B cell (primary cell): ENCODE data around the gene NOL4L. TPM values are rescaled to one million over a fixed set of nuclear protein-coding genes. Genes with fewer than 3 reads are reported as not detected.
A peak's percentile ranks its signal among the peaks of the same experiment; 100 is the strongest.

ENCODE experiments used
- ATAC-seq: fragments of 200-7000 bp; cut with Tn5 transposase; one replicate; pipeline ENCODE4 v1.10.0; 2021; ENCODE audit warnings: low read depth, mild to moderate bottlenecking, moderate number of reproducible peaks, moderate library complexity
- CTCF ChIA-PET: fragments of 350-600 bp; sonication (Branson Sonifier 250); formaldehyde crosslinking; loops from one replicate; lab custom pipeline; 2021; ENCODE audit warnings: antibody characterized with exemption, inconsistent platforms; lab: Charles Lee
- POLR2A ChIA-PET: fragments of 350-600 bp; sonication (Branson Sonifier 250); formaldehyde crosslinking; loops from one replicate; lab custom pipeline; 2021; ENCODE audit warnings: antibody characterized with exemption; lab: Charles Lee
- DNase-seq: peaks from one replicate; pipeline ENCODE4 v3.0.0; 2013
- H2AFZ ChIP-seq: 2 replicates; pipeline ENCODE4 v1.6.1; 2012; ENCODE audit warnings: mild to moderate bottlenecking, low read depth, low read length; ENCODE audit not compliant: insufficient read depth, poor library complexity, severe bottlenecking
- H3K27ac ChIP-seq, 2 donors: 1 replicate in 1 of 2; 2 replicates in 1 of 2; pipeline ENCODE4 v1.5.1; 2012 to 2013; ENCODE audit warnings: low read length in 2 of 2, mild to moderate bottlenecking in 2 of 2, moderate library complexity in 1 of 2
- H3K27me3 ChIP-seq, 4 experiments: fragments of 200-600 bp in 1 of 4; sonication (generic) in 1 of 4; replicated peaks in 1 of 4; 1 replicate in 2 of 4; 2 replicates in 2 of 4; pipeline versions ENCODE4 v1.6.1 to v1.7.0; 2013 to 2016; ENCODE audit warnings: low read length in 3 of 4, mild to moderate bottlenecking in 2 of 4, mixed read lengths in 1 of 4, moderate library complexity in 1 of 4; ENCODE audit not compliant: insufficient read depth in 4 of 4, control insufficient read depth in 3 of 4; ENCODE audit errors: control extremely low read depth in 1 of 4
- H3K36me3 ChIP-seq, 2 experiments: replicated peaks in 1 of 2; 1 replicate in 1 of 2; 2 replicates in 1 of 2; pipeline versions ENCODE4 v1.6.1 to v1.7.1; 2013; ENCODE audit warnings: low read length in 1 of 2; ENCODE audit not compliant: insufficient read depth in 2 of 2, control insufficient read depth in 1 of 2; ENCODE audit errors: control extremely low read depth in 1 of 2, extremely low read depth in 1 of 2
- H3K4me1 ChIP-seq, 2 donors: fragments of 200-600 bp in 1 of 2; sonication (generic) in 1 of 2; 1 replicate in 1 of 2; 2 replicates in 1 of 2; pipeline versions ENCODE4 v1.5.1 to v1.6.1; 2013 to 2017; ENCODE audit warnings: low read length in 2 of 2; ENCODE audit not compliant: control insufficient read depth in 2 of 2, insufficient read depth in 2 of 2
- H3K4me2 ChIP-seq: replicated peaks from 2 replicates; pipeline ENCODE3; 2012; ENCODE audit warnings: mild to moderate bottlenecking, low read depth, low read length; ENCODE audit not compliant: poor library complexity, severe bottlenecking
- H3K4me3 ChIP-seq, 5 experiments: fragments of 200-600 bp in 1 of 5; sonication (generic) in 1 of 5; 1 replicate in 3 of 5; 2 replicates in 2 of 5; pipeline versions ENCODE4 v1.5.1 to v1.7.0; 2011 to 2016; ENCODE audit warnings: low read length in 4 of 5, mild to moderate bottlenecking in 4 of 5, low read depth in 2 of 5, control low read depth in 1 of 5, moderate library complexity in 1 of 5; ENCODE audit not compliant: insufficient read depth in 1 of 5; ENCODE audit errors: control extremely low read depth in 1 of 5, extremely low read depth in 1 of 5
- H3K79me2 ChIP-seq: fragments of 200-600 bp; sonication (generic); one replicate; pipeline ENCODE4 v1.6.0; 2016; ENCODE audit warnings: low read length; ENCODE audit not compliant: control insufficient read depth, insufficient read depth
- H3K9ac ChIP-seq: fragments of 200-600 bp; sonication (generic); 2 replicates; pipeline ENCODE4 v1.6.1; 2017; ENCODE audit warnings: mild to moderate bottlenecking, low read length, moderate library complexity
- H3K9me3 ChIP-seq, 3 donors: one replicate each; pipeline versions ENCODE4 v1.6.1 to v1.7.1; 2013; ENCODE audit warnings: low read length in 2 of 3; ENCODE audit not compliant: control insufficient read depth in 2 of 3, insufficient read depth in 1 of 3; ENCODE audit errors: control extremely low read depth in 1 of 3
- H4K20me1 ChIP-seq: 2 replicates; pipeline ENCODE4 v1.6.0; 2012; ENCODE audit warnings: mild to moderate bottlenecking, low read length; ENCODE audit not compliant: insufficient read depth, control insufficient read depth, poor library complexity, severe bottlenecking
- H3K27ac Mint-ChIP-seq: one replicate; pipeline ENCODE4 v1.8.0; 2021; ENCODE audit warnings: mixed read lengths
- H3K27me3 Mint-ChIP-seq: one replicate; pipeline ENCODE4 v1.8.0; 2021; ENCODE audit warnings: mixed read lengths
- H3K4me1 Mint-ChIP-seq: one replicate; pipeline ENCODE4 v1.8.0; 2021; ENCODE audit warnings: mixed read lengths
- H3K4me3 Mint-ChIP-seq: one replicate; pipeline ENCODE4 v1.8.0; 2021; ENCODE audit warnings: mixed read lengths
- H3K9me3 Mint-ChIP-seq: one replicate; pipeline ENCODE4 v1.8.0; 2022; ENCODE audit warnings: mixed read lengths; ENCODE audit not compliant: insufficient read depth
- CTCF ChIP-seq: fragments of 200-600 bp; IDR thresholded peaks from one replicate; pipeline ENCODE4 v1.8.0; 2022; ENCODE audit warnings: antibody characterized with exemption, mild to moderate bottlenecking
- EZH2 ChIP-seq: IDR thresholded peaks from 2 replicates; pipeline ENCODE4 v1.6.1; 2012; ENCODE audit warnings: borderline replicate concordance, low read depth, mild to moderate bottlenecking, moderate library complexity, low read length; ENCODE audit not compliant: insufficient read depth, poor library complexity, severe bottlenecking
- WGBS: methylation state at CpG from one replicate; pipeline ENCODE4 v1.1.5; 2013; ENCODE audit warnings: missing lambda C conversion rate; ENCODE audit not compliant: insufficient coverage; 5-methylcytosine and 5-hydroxymethylcytosine counted together
- intact Hi-C: fragments of 100-400 bp; cut with micrococcal nuclease; formaldehyde crosslinking; loops from one replicate; pipeline ENCODE4 v1.10.0; 2022
- polyA plus RNA-seq: library from polyadenylated mRNA; depleted of rRNA; stranded (reverse); fragments of >200 nt; gene quantifications from 2 replicates; pipeline ENCODE4 v1.2.3, GENCODE V29; 2012
- total RNA-seq, 2 donors: library from RNA; stranded (reverse); fragments of 120-200 nt in 1 of 2; gene quantifications; 1 replicate in 1 of 2; 2 replicates in 1 of 2; pipeline versions ENCODE4 v1.2.3 to v1.2.4, GENCODE V29; 2013 to 2022

The NOL4L gene
- total and polyA plus RNA-seq, 2 donors (not counting 1 experiment from before 2014, with no cell fraction given): 6.5 to 7.9 TPM

GRCh38 chr20:32448306-32449056 lies 136.7 kb downstream of the NOL4L start:
- H3K4me1 Mint-ChIP-seq: peaks cover 24% of the 10 kb centered on the region
- H3K9me3 Mint-ChIP-seq: no peaks in the 10 kb centered on the region
- WGBS: 93% methylated on average over 13 of the region's 13 CpGs
- no peak overlapping the region for H3K27ac ChIP-seq
- H3K4me3 Mint-ChIP-seq: no peak overlapping the region
- DNase-seq: no peak
- no peak for TF ChIP-seq EZH2
- peaks cover 10 to 26% of the 10 kb centered on the region in 2 donors for H3K4me1 ChIP-seq
- H3K9ac ChIP-seq: no peak overlapping the region
- H3K9me3 ChIP-seq: no peaks in the 10 kb centered on the region
- ATAC-seq: no peak
- ChIA-PET POLR2A (no interaction called here), CTCF (interaction anchor here (0.9 to 1.3 kb wide), 2 partner anchors 9 to 111 kb away, joined by 3 to 4 read pairs; no protein-coding TSS in a partner anchor)
- no peak overlapping the region for H2AFZ ChIP-seq
- H3K27me3 ChIP-seq: no peaks in the 10 kb centered on the region
- H4K20me1 ChIP-seq: no peaks in the 10 kb centered on the region
- no peak overlapping the region for H3K4me3 ChIP-seq
- no peak overlapping the region for H3K4me2 ChIP-seq
- H3K27ac Mint-ChIP-seq: peak overlapping the region; percentile 37
- H3K36me3 ChIP-seq: peaks cover 0 to 2% of the 10 kb centered on the region in 2 experiments
- no peaks in the 10 kb centered on the region for H3K27me3 Mint-ChIP-seq
- no peaks in the 10 kb centered on the region for H3K79me2 ChIP-seq
- intact Hi-C loops: no loop called here

- intact Hi-C loops: no loop called here
- Mint-ChIP-seq H3K9me3 (no peaks in the 10 kb centered on the region), H3K4me1 (peaks cover 33% of the 10 kb centered on the region), H3K4me3 (no peak overlapping the region), H3K27ac (no peak overlapping the region), H3K27me3 (no peaks in the 10 kb centered on the region)
- Histone ChIP-seq H3K36me3 (no peaks in the 10 kb centered on the region), H3K9me3 (no peaks in the 10 kb centered on the region), H3K79me2 (no peaks in the 10 kb centered on the region), H3K27ac (no peak overlapping the region), H4K20me1 (peaks cover 4% of the 10 kb centered on the region), H3K4me3 (no peak overlapping the region), H3K4me1 (peaks cover 21 to 37% of the 10 kb centered on the region in 2 donors), H3K4me2 (no peak overlapping the region), H3K27me3 (no peaks in the 10 kb centered on the region), H2AFZ (no peak overlapping the region), H3K9ac (no peak overlapping the region)
- 89% methylated on average over 15 of the region's 22 CpGs for WGBS
- ChIA-PET POLR2A (no interaction called here), CTCF (no interaction called here)
- ATAC-seq (no peak), DNase-seq (no peak)
- TF ChIP-seq CTCF (no peak), EZH2 (no peak)
Observed at GRCh38 chr20:32447136-32448027, 137.8 kb downstream of the NOL4L start.
